ENCODE data around the gene CDH2.

The CDH2 gene

DNA sequence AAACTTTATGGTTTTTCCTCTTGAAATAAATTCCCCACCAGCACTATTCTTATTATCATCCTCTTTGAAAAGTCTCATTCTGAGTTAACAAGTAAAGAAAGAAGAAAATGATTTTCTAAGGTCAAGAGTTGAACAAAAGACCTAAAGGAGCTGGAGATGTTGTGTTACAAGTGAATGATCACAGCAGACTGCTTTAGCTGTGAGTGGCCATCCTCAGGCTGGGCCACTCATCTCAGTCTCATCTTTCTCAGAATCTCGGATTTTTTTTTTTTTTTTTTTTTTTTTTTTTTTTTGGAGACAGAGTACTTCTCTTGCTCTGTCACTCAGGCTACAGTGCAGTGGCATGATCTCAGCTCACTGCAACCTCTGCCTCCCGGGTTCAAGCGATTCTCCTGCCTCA is 133.3 kb downstream of the CDH2 start:
- DNase-seq (ENCODE audit: low spot score): no peak

- no peak for DNase-seq (ENCODE audit: low spot score)
These were observed 135.6 kb downstream of the CDH2 start for GRCh38 chr18:28041366-28041765.

- DNase-seq (ENCODE audit: low spot score): no peak
These were observed 136.2 kb downstream of the CDH2 start for GRCh38 chr18:28040716-28041115.

DNA sequence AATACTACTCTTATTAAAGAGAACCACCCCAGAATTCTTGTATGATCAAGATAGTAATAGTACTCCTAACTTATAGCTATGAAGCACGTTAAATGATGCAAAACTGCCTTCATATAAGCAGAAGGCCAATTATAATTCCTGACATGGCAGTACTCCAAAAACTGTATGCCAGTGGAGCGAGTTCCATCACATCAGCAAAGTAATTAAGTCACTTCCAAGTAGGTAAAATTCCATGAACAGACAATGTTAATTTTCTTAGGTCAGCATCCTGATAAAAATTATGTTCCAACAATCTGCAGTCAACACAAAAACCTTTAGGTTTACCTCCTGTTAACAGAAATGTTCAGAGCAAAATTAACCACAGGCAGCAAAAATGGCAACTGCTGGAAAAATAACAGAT is 136.7 kb downstream of the CDH2 start:
- no peak for DNase-seq (ENCODE audit: low spot score)

- no peak for DNase-seq (ENCODE audit: low spot score)
These were observed 137.2 kb downstream of the CDH2 start for GRCh38 chr18:28039691-28040090.

DNA sequence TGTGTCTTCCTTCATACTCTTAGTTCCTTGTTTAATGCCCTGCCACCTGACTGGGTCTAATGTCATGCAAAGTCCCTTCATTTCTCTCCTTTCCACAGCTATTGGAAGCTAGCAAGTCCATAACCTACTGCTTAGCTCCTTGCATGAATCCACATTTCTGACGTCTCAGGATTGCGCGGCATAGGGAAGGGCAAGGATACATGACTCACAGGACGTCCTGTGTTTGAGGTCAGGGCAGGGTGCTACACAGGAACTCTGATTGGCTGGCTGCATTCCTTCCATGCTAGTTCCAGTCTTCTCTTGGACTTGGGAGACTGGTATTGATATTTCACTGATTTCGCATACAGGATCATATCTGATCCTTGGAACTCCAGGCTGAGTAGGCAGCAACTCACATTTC is 137.9 kb downstream of the CDH2 start:
- no peak for DNase-seq (ENCODE audit: low spot score)

DNA sequence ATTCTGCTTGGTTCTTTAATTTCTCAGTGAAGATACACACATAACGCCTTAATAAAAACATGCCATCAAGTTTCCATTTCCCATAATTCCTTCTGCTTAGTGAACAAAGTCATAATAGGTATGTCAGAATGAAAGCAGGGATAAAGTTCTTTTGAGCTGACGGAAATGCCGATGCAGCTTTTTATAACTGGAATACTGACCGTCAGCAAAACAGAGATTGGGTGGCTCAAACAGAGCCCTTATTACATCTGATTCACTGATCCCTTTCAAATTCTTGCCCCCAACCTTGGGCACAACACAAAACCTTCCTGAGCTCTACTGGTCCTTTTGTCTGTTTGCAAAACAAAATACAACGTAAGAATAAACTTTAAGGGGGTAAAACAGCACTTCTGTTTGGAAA is 140.4 kb downstream of the CDH2 start:
- DNase-seq (ENCODE audit: low spot score): peak; percentile 12

DNA sequence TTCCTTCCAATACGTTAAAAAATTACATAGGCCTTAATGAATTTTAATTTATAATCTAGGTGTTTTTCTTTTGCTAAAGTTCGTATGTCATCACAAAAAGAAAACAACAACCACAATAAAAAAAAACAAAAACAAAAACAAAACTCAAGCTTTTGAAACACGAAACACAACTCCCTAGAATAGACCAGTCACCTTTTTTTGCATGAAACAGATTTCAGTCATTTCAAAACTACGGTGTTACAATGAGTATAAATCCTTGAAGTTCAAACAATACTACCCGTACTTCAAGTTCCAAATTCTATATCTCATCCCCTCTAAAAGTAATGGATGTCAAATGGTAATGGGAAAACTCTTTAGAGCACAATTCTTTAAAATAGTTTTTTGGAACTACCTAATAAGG is 142.4 kb downstream of the CDH2 start:
- DNase-seq (ENCODE audit: low spot score): no peak

DNA sequence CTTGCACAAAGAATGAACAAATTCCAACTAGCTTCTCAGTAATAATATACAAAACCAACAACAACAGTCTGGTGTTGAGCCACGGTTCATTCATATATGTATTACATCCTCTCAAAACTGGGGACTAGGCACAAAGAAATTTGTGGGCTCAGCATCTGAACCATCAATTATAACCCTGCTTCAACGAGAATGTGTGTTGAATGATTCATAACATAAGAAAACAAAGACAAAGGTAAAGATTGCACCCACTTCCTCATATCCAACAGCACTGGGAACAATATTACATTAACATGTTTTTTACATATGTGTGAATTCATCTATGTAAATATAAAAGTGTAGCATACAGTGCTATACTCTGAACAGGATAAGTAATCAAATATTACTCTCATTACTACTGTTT is 144.8 kb downstream of the CDH2 start:
- no peak for DNase-seq (ENCODE audit: low spot score)

DNA sequence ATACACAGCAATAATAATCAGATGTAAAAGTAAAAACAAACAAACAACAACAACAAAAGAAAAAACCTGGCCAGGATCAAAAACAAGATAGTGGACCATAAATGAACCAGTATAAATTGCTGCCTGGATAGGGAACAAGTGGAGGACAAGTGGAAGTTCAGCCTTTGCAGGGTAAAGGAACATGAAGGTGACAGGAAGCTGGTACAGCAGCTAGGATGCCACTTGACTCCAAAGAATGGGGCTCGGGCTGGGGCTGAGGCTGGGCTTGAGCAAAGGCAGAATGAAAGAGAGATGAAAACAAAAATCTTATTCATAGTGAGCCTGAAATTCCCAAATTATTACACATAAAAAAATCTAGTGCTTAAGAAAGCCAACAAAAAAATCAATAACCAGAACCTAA is 146.5 kb downstream of the CDH2 start:
- DNase-seq (ENCODE audit: low spot score): no peak

GRCh38 chr18:28027755-28028154 is 149.2 kb downstream of the CDH2 start:
- DNase-seq (ENCODE audit: low spot score): no peak

- DNase-seq (ENCODE audit: low spot score): no peak
These were observed 157.4 kb downstream of the CDH2 start for GRCh38 chr18:28019425-28020108.

DNA sequence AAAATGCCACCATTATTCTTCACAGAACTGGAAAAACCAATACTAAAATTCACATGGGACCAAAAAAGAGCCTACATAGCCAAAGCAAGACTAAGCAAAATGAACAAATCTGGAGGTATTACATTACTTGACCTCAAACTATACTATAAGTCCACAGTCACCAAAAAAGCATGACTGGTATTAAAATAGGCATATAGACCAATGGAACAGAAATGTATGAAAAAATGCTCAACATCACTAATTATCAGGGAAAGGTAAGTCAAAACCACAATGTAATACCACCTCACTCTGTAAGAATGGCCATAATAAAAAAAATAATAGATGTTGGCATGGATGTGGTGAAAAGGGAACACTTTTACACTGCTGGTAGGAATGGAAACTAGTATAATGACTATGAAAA is 158.6 kb downstream of the CDH2 start:
- DNase-seq (ENCODE audit: low spot score): no peak

DNA sequence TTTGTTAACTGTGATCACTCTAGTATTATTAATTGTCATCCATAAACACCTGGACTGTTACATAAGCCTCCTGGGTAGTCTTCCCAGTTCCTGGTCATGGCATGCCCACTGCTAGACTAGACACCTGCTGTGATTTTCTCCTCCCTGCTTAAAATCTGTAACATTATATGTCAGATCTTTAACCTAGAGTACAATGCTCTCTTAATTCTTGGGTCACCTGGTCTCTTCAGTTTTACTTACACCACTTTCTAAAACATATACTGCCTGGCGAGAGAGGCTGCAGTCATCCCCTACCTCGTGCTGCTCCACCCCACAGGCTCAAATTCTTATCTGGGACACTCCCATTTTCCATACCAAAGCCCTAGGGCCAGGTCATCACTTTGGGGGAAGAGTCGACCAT is 161.3 kb downstream of the CDH2 start:
- DNase-seq (ENCODE audit: low spot score): no peak

DNA sequence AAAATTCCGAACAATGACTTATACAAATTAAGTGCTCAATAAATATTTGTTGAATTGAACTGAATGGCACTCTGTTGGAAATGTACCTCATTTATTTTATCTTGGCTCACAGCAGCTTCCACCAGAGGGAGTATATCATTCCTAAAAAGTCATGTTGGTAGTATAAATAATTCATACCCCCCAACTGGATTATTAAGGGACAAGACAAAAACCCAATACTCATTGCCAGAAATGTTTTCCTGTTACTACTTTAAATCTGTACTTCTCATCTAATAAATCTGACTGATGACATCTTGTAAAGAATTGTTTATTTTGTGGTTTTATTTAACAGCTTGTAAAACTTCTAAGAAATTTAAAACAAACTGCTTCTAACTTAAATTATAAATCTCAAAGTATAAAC is 163.9 kb downstream of the CDH2 start:
- no peak for DNase-seq (ENCODE audit: low spot score)

DNA sequence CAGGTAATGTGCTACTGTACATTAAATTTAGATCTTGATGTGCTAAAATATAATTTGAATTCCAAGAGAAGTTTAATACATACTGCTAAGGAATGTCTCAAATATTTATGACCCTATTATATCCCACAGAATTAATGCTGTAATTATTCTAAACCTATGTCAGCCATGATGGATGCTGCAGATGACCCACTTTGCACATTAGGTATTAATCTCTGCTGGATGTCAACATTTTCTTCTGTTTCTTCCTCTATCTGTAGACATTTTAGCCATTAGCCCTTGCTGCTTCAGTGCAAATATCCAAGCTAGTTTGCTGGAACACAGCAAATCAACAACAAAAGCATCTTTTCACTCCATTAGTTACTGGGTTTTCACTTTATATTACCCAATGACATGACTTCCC is 164.6 kb downstream of the CDH2 start:
- DNase-seq (ENCODE audit: low spot score): no peak

DNA sequence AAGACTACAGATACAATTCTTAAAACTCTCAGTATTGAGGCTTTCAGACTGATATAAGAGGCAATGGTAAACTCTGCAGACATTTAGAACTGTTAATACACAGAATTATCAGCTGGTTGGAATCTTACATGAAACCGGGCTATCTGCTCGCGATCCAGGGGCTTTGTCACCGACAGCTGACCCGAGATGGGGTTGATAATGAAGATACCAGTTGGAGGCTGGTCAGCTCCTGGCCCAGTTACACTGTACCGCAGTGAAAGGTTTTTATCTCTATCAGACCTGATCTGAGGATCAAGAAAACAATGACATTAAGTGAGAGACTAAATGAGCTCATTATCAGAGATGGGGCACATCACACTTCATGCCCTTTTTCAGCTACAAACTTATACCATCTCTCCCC is 167.3 kb downstream of the CDH2 start:
- no peak for DNase-seq (ENCODE audit: low spot score)

DNA sequence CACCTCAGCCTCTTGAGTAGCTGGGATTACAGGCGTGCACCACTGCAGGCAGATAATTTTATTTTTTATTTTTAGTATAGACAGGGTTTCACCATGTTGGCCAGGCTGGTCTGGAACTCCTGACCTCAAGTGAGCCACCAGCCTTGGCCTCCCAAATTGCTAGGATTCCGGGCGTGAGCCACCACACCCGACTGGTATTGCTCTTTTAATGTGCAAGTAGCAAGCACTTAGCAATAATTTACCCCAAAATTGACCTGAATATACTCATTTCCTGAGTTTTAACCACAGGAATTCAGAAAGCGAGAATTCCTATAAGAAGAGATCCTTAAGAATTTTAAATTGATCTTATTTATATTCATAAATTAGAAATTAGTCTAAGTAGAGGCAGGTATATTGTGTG is 169.1 kb downstream of the CDH2 start:
- DNase-seq (ENCODE audit: low spot score): no peak

DNA sequence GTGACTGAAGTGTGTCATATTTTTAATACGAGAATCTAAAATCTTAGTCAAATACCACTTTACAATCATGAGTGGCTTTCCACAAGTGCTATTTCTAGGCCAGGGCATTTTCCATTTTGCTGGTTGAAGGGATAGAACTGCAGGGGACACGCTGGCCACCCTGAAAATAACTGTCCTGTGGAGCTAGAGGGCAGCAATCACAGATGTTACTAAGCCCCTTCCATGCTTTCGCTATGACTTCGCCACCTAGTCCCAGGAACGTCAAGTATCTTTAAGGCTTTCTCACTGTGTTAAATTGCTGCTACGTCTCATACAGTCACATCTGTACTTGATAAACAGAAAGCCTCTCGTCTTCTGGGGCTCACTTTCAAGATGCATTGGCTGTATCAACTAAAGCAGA is 171.8 kb downstream of the CDH2 start:
- DNase-seq (ENCODE audit: low spot score): no peak

GRCh38 chr18:28004606-28005005 is 172.3 kb downstream of the CDH2 start:
- no peak for DNase-seq (ENCODE audit: low spot score)

- peak; percentile 67 for DNase-seq (ENCODE audit: low spot score)
These were observed 173.5 kb downstream of the CDH2 start for GRCh38 chr18:28003451-28003850.

GRCh38 chr18:28002841-28003240 is 174.1 kb downstream of the CDH2 start:
- DNase-seq (ENCODE audit: low spot score): peak; percentile 33

DNA sequence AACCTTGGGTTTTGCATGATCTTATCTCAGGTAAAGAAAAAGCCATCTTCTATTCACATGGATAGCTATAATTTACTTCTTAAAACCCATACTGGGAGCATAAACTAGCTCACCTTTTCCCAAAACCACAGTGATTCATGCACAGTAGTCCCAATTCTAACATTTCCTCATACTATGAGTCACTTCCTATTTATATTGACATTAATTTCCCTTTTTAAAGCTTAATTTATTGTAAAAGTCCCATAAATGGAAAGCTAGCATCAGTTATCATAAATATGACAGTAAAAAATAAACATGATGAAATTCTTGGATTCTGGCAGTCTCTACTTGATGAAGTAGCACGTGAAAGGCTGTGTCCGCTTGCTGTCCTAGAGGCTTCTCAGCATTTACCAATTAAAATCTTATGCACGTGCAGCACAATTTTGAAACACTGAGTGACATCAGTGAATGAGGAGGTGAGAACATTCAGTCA is 180.1 kb downstream of the CDH2 start:
- DNase-seq (ENCODE audit: low spot score): no peak

- DNase-seq (ENCODE audit: low spot score): no peak
These were observed 181.0 kb downstream of the CDH2 start for GRCh38 chr18:27995770-27996502.
